HS-27A (cell line): ENCODE data around the gene SPEF2.

Experiments
- DNase-seq: peaks from one replicate; pipeline ENCODE4 v3.0.0-alpha.2; 2012; ENCODE audit warnings: low read depth, missing footprints

SPEF2 gene

DNA sequence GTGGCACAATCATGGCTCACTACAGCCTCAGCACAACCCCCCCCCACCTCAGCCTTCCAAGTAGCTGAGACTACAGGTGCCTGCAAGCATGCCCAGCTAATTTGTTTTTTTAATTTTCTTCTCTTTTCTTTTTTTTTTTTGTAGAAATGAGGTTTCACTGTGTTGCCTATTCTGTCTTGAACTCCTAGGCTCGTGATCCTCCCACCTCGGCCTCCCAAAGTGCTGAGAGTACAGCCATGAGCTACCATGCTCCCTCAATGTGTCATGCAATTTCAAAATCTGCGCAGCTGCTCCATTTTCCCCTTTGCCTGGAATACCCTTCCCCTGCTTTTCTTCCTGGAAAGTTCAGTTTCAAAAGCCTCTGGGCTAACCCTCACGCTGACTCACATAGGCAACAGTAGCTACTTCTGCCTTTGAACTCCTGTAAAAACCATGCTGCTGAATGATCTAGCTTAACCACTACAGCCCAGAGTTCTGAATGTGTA, 168.0 kb downstream of the SPEF2 start:
- DNase-seq: no peak

DNA sequence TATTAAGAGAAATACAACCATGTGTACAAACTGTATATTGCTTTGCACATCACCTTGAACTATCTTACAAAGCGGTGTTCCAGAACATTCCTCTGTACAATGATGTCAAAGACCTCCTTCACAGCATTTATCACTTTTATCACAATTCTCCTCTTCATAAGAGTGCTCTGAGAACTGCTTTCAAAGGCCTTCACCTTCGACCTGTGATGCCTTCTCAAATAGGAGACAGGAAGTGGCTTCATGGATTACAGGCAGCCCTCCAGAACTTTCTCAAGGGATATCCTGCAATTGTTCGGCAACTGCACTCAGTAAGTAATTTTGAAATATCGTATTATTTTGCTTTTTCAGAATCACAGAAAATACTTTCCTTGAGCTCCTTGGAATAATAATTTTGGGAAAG, 171.1 kb downstream of the SPEF2 start:
- no peak for DNase-seq

DNA sequence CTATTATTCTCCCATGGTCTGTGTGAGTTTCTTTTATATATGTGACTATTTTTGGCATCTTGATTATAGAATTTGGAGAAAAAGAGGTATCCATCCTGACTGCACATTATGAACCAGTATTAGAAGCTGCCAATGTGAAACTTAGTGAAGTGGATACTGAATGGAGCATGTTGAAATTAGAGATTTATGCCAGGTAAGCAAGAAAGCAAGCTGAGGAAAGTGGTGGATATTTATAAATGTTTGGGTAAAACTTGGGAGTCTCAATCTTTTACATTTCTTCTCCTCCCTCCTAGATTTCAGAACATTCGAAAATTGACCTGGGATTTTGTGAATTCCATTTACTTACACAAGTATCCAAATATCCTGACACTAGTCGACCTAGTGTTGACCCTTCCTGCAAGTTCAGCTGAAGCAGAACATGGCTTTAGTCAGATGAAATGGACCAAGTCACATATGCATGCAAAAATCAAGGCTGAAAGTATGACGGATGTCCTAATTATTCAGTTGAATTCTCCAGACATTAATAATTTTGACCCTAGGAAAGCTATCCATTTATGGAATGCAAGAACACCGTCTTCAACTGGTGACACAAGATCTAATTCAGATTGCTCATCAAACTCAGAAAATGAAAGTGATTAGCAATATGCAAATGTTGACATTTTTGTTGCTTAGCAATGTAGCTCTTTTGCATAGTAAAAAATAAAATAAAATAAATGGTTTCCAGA, 172.2 kb downstream of the SPEF2 start:
- DNase-seq: no peak

DNA sequence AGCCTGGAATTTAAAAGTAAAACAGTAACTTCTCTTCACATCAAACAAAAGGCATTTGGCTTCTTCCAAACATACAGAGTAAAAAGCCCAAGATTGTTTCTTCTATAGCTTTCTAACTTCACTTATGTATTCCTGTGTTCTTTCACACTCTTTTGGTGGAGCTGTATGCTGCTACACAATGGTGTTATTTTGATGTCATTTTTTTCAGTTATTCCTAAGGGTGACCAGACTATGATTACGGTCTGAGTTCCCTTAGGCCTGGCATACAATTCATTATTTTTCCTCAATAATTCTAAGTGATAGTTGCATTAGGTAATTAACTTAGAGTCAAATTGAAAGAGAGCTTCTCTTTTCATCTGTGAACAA, 172.8 kb downstream of the SPEF2 start:
- DNase-seq: no peak

DNA sequence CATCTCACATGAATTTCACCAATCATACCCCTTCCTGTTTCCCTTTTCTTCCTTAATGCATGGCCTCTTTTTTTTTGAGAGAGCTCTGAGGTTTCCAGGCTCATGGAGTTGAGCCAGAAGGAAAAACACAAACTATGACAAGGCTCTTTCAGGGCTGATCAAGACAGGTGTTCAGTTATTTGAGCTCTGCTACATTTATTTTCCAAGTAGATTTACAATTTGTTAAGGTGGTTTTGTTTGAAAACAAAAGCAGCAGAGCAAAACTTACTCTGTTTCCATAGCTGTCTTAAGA, 176.6 kb downstream of the SPEF2 start:
- DNase-seq: no peak

DNA sequence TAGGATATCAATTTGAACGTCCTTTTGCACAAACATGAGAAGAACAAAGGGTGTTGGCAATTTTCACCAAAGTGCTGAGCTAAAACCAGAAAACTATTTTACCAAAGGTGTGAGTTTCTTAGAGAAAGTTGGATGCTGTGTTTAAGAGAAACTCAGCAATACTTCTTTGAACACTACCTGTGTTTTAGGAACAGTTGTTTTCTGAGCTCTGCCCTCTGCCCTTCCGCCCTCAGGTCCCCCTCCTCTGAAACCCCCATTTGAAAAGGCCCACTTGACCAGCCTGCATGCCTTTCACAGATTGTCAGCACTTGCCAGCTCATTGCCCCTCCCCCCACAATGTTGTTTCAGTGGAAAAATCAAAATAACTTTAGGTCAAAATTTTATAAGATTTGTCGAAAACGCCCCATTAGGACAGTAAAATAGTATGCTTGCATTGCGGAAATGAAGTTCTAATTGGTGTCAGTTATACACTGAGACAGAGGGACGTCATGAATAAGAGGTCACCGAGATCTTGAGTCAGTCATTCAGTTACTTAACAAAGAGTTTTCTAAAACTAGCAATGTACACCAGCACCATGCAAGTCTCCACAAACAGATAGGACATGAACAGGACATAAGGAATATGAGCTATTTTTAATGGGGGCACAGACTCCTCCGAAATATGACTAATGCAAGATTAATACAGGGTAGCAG, 177.2 kb downstream of the SPEF2 start:
- DNase-seq: no peak

DNA sequence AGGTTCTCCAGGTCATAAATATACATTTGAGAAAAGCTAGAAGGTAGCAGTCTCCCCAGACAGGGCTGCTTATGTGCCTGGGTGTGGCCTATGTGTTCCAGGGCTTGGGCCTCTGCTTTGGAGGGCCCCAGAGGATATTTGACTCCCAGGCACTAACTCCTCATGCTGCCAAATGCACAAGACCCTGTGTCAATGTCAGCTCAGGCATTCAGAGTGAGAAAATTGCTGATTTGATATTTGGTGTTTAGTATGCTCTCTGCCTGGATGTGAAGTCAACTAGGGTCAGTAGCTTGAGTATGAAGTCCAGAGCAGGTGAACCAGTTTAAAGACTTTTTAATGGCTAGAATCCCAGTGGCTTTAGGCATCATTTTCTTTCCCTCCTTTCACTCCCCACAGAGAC, 181.5 kb downstream of the SPEF2 start:
- no peak for DNase-seq

DNA sequence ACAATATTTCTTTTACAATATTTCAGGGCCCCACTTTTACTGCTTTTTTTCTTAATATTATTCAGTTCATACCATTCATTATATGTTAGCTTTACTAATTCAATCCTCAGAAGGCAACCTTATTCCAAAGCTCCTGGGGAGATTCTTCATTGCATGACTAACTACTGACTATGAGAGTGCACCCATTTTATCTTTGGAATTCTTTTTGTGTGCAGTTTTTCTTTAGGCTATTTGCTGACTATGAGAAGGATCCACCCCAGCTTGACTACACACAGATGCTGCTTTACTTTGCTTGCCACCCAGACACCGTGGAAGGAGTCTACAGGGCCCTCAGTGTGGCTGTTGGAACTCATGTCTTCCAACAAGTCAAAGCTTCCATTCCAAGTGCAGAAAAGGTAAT, 182.1 kb downstream of the SPEF2 start:
- DNase-seq: no peak

DNA sequence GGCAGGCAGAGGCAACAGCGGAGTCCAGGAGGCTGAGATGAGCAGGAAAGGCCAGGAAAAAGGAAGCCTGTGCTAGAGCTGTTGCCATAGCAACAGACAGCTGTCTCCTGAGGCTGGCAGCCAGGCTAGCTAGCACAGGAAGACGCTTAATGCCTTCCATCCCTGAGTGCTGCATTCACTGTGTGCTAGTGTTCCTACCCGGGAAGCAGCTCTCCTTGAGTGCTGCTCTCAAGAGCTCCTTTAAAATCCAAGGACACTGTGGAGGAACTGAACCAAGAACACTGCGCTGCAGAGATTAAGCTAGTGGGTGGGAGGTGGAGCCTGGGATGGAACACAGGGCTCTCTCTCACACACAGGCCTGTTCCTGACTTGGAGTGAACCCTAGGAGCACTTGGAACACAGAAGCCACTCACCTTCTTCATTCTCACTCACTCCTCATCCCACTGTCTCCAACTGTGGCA, 185.6 kb downstream of the SPEF2 start:
- no peak for DNase-seq

DNA sequence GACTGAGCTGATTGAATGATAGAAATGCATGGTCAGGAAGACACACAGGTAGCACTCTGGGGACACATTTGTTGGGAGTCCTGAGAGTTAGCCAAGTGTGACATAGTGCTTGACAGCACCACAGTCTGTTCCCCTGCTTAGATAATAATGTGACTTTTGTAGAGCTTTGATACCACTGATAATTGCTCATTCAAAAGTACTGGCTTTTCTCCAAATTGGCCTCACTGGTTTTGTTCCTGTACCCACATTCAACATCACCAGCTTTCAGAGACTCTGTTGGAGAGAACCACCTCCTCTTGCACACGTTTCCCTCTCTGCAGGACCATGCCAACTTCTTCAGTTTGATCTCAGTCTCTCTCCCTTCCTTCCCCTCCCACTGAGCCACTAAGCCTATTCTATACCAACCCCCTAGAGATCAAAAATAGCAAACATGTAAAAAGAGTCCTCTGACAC, 186.6 kb downstream of the SPEF2 start:
- no peak for DNase-seq

DNA sequence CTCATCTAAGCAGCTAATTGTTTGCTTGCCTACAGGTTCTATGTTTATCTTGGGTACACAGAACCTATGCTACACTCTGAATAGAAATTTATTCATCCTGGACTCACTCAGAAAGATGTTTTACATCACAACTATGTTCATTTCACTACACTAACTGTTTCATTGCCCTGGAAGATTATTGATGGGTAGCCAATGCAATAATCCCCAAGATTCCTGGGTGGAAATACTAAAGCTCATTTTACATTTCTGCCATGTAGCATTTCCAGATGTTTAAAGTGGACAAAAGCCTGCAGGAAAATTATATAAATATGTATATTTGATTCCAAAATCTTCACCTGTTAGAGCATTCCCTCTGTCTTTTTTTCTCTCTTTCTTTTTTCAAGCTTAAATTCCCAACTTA, 187.2 kb downstream of the SPEF2 start:
- DNase-seq: no peak

DNA sequence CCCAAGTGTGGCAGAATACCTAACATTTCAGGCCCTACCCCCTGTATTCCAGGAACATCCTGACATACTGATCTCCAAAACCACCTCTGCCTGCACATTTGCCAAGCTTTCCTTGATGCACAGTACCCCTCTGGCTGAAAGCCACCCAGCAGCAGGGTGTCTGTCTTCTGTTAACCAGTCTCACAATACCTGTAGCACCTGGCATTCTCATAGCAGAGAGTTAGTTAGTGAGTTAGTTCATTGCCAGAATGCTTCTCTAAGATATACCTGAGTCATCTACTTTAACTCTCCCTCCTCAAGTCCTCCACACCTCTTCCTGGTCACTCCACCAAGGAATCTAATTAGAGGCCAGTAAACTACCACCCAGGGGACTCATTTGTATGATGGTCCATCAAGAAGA, 192.9 kb downstream of the SPEF2 start:
- no peak for DNase-seq

DNA sequence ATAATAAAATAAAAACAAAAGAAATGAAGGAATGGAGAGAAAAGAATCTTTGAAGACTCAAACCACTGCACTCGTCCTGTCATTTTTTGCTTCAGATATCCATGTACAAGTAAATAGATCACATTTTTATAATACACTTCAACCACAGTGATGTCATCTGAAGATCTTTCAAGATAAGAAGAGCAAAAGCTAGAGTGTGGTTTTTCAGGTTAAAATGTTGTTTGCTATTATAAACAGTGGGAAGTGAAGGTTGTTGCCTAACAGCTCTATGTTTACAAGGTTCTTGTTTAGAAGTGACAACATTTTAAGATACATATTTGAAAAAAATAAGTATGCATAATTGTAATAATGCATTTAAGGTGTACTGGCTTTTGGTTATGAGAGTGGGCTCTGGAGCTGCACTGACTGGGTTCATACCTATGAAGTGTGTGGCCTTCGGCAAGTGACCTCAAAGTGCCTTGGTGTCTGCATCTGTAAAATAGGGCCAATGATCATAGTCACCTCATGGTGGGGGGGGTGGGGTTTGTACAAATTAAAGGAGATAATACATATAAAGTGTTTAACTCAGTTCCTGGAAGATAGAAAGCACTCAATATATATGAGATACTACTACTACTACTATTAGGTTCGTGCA, 193.6 kb downstream of the SPEF2 start:
- no peak for DNase-seq

DNA sequence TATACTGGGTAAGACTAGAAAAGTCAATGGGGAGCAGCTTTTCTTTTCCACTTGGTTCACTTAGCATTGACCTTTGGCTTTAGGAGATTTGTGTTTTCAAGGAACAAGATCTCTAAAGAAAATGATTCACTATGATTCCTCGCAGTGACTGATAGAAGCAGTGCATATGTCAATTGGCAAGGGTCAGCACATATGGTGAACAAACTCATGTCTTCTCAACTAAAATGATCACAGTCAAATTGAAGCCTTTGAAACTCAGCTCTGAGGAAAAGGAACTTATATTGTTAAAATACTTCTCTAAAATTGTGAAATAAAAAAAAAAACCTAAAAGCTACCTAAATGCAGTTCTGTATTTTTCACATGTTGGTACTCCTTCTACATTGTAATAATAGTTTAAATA, 195.9 kb downstream of the SPEF2 start:
- DNase-seq: no peak

DNA sequence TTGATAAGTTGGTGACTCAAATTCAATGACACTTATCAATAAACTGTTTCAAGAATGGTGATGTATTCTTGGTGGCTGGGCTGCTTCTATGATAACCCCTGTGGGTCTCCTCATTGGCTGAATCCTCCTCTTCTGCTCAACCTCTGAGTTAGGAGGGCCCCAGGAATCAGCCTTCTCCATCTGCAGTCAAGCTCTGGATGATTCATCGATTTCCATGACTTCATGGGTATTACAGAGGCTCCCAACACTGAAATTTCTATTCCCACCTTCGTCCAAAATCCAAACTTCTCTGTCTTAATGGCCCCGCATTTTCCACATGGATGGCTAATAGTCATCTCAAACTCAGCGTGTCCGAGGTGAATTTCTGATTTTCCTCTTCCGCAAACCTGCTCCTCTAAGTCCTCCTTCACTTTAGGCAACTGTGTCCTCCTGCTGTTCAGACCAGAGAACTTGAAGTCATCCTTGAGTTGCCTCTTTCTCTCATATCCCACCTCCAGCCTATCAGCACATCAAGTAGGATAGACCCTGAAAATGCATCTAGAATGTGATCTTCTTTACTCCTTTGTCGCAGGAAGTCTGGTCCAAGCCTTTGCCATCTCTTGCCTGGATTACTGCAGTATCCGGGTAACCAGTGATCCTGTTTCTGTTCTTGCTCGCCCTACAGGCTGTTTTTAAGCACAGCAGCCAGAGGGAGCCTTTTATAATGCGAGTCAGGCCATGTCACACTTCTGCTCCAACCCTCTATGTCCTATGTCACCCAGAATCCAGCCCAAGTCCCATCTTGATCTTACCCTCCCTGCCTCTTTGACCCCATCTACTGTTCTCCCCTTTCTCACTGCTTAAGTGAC, 197.7 kb downstream of the SPEF2 start:
- DNase-seq: no peak

DNA sequence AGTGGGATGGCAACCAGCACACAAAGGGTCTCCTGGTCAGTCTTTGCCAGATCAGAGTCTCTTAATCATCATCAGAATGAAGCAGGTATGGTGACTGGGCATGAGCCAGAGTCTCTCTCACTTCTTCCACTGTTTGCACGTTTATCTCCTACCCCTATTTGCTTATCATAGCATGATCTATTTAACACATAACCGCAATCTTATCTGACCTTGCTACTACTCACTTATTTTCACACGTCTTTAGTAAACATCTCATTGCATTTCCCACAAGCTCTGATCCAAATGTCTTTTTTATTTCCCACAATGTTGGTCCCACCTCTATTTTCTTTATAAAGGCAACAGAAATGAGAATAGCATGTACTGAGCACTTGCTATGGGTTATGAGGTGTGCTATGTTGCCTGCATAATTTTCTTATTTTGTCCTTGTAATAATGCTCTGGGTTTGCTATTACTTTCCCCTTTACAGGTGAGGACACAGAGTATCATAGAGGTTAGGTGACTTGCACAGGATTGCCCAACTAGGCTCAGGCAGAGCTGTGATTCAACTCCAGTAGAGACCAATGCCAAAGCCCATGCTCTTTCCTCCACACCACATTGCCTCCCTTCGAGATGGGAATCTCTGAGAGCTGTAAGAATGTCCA, 199.3 kb downstream of the SPEF2 start:
- no peak for DNase-seq

DNA sequence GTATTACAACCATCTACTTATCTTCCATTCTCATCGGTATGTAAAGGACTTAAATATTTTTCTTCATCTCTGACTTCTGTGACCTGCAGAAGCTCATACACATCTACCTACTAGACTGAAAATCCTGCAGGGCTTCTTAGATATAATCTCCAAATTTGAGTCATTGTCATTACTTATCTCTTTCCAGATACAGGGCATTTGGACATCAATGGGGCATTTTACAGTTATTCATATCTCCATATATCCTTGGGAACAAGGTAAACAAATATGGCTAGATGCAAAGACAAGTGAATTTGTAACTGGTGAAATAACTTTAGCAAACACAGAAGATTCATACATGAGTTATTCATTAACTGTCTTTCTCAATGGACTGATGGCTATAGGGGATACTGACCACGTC, 201.4 kb downstream of the SPEF2 start:
- no peak for DNase-seq

DNA sequence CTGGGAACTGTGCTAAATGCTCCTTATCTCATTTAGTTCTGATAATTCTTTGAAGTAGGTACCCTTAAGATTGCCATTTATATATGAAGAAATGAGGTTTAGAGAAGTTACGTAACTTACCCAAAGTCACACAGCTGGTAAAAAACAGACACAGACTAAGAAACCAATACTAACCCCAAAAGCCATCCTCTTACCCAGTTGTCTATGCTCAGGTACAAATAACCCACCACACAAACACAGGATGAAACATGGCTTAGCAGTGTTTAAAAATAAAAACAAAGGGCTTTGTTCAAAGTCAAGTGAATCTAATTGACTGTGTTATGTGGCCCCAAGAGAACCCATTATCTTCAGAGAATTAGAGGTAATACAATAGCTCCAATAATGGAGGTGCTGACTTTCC, 202.0 kb downstream of the SPEF2 start:
- DNase-seq: no peak

DNA sequence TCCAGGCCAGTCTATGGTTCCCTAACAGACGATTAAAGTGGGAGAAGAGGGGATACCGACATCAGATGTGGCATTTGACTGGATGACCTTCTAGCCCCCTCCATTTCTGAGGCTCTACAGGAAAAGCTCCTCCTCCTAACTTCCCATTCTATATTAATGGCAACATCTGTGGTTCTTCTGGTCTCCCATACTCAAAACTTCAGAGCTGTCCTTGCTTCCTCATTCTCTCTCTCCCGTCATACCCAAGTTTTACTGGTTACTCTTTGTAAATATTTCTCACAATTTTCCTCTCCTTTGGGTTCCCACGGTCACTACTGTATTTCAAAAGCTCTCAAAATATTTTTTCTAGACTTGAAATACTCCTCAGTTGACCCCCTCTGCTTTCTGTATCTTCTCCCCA, 203.1 kb downstream of the SPEF2 start:
- no peak for DNase-seq

DNA sequence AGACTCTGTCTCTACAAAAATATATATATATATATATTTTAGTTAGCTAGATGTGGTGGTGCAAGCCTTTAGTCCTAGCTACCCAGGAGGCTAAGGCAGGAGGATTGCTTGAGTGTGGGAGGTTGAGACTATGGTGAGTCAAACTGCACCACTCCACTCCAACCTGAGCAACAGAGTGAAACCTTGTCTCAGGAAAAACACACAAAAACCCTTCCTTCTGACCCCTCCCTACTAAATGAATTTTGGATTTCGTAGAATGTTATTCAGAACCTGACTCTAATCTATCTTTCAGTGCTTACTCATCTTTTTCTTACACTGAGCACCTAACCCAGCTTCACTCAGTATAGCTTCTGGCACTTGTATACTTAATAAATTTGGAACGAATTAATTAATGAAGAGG, 203.8 kb downstream of the SPEF2 start:
- DNase-seq: no peak

DNA sequence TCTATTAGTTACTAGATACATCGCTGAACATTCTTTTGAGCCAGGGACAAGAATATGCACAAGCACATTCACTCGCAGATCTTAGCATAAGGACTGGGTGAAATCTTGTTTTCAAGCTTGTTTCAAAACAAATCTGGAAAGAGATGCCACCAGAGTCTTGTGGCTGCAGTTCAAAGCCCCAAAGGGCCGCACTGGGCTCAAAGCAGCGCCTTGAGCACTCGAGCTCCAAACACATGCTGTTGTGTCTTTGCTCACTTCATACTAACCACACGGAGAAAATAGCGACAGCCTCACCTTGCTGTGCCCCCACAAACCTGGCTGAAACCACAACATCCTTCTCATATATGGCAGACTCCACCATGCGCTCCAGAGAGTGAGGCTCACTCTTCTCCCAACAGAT, 204.8 kb downstream of the SPEF2 start:
- no peak for DNase-seq
